ENCODE data around the gene SSTR3. TPM values are rescaled to one million over a fixed set of nuclear protein-coding genes. Genes with fewer than 3 reads are reported as not detected.

Gene SSTR3
- total and polyA plus RNA-seq, 2 of the 13 experiments (the other 11 are each of a cell fraction or from before 2014, with no cell fraction given): 0.08 to 0.64 TPM

DNA sequence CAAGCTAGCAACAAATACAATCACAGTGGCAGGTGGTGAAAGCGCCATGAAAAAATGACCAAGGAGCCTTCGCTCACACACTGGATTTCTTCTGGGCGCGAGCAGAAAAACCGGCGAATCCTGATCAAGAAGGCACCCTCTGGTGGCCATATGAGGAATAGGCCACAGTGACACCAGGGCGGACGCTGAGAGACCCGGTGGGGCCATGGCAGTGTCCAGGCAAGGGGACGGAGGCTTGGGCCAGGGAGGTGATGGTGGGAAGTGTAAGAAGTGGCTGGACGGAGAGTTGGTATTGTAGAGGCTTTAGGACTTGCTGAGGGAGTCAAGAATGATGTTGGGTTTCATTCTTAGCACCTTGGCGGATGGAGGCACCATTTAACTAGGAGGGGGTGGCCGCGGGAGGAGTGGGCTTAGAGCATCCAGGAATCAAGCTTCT is 48.6 kb upstream of the SSTR3 start:
- ChIA-PET POLR2A (no interaction called here), CTCF (ENCODE audit: low intra/inter-chr PET ratio, low total read pairs) (interaction anchor here (1.3 to 2.5 kb wide), 4 partner anchors 63 to 275 kb away, joined by 5 to 10 read pairs (median 6); no protein-coding TSS in a partner anchor)
- Histone ChIP-seq H3K4me2 (ENCODE audit: low read depth, low read length) (no peak overlapping the region), H3K27ac (ENCODE audit: extremely low read length, insufficient read depth, low read length) (no peak overlapping the region), H3K27me3 (ENCODE audit: control insufficient read depth in 1 of 2, insufficient read depth in 2 of 2, low read length in 2 of 2) (peaks cover 0 to 19% of the 10 kb centered on the region in 2 experiments; a peak in 3 of 5 replicates), H4K20me1 (ENCODE audit: insufficient read depth, low read length) (no peaks in the 10 kb centered on the region), H3K9ac (ENCODE audit: insufficient read depth, low read depth, low read length) (no peak overlapping the region), H3K4me1 (ENCODE audit: insufficient read depth, low read length) (no peaks in the 10 kb centered on the region), H3K4me3 (replicated peaks in 1 of 3; ENCODE audit: insufficient read depth in 1 of 3, low read depth in 2 of 3, low read length in 3 of 3) (no peak overlapping the region), H3K9me3 (ENCODE audit: low read length) (peaks cover 9% of the 10 kb centered on the region), H3K79me2 (ENCODE audit: insufficient read depth, low read length) (no peaks in the 10 kb centered on the region), H2AFZ (ENCODE audit: low read length) (no peak overlapping the region), H3K36me3 (replicated peaks in 1 of 2; ENCODE audit: control insufficient read depth in 1 of 2, insufficient read depth in 2 of 2, low read length in 2 of 2) (no peaks in the 10 kb centered on the region)
- 22% methylated on average over 14 of the region's 14 CpGs for WGBS (ENCODE audit: low lambda C conversion rate)
- FAIRE-seq (peak; percentile 64), DNase-seq (ENCODE audit: low spot score) (peak; percentile 25), ATAC-seq (peak; percentile 83)
- BruUV-seq (replicated peaks): no TSS peak
- in situ Hi-C loops (cut with HindIII; ENCODE audit: extremely low pct_ligation_motif_present, low pct_unique_long_range_greater_than_20kb): no loop called here
- intact Hi-C loops (cut with micrococcal nuclease; ENCODE audit: unreplicated experiment): loop anchor here (5.0 kb wide), 1 partner anchor 59 kb away; no protein-coding TSS in a partner anchor
- TF ChIP-seq KDM2A (CRISPR knock-in tag; IDR thresholded peaks at IDR 0.05; ENCODE audit: borderline replicate concordance, low read depth) (peak; percentile 51; the same call in 1 of the 2 replicates), TFE3 (CRISPR knock-in tag; IDR thresholded peaks at IDR 0.05) (no peak), ZNF709 (CRISPR knock-in tag; IDR thresholded peaks at IDR 0.05) (no peak), XRCC5 (optimal IDR thresholded peaks at IDR 0.05; ENCODE audit: low read length) (peak; percentile 86), ZFYVE20 (CRISPR knock-in tag; IDR thresholded peaks at IDR 0.05; ENCODE audit: borderline replicate concordance, low read depth) (no peak), ZNF382 (CRISPR knock-in tag; IDR thresholded peaks at IDR 0.05; ENCODE audit: borderline replicate concordance) (no peak), CTCF (CRISPR knock-in tag; IDR thresholded peaks at IDR 0.05) (peak; percentile 87), RAD21 (CRISPR knock-in tag; IDR thresholded peaks at IDR 0.05) (peak; percentile 15; the same call in 1 of the 2 replicates), ZNF275 (CRISPR knock-in tag; IDR thresholded peaks at IDR 0.05; ENCODE audit: borderline replicate concordance) (no peak), PAWR (CRISPR knock-in tag; IDR thresholded peaks at IDR 0.05; ENCODE audit: borderline replicate concordance) (no peak), HINFP (CRISPR knock-in tag; IDR thresholded peaks at IDR 0.05; ENCODE audit: low read depth) (0 out of 2 replicates have a peak, but pooled peaks have one; percentile 67), STAG1 (CRISPR knock-in tag; IDR thresholded peaks at IDR 0.05) (peak; percentile 74), ETV5 (CRISPR knock-in tag; IDR thresholded peaks at IDR 0.05; ENCODE audit: borderline replicate concordance) (0 out of 2 replicates have a peak, but pooled peaks have one; percentile 10), SMC3 (IDR thresholded peaks at IDR 0.05; ENCODE audit: low read length) (peak; percentile 61), BORCS8-MEF2B (CRISPR knock-in tag; IDR thresholded peaks at IDR 0.05) (peak; percentile 26; the same call in 1 of the 2 replicates)
- TF ChIP-seq, protein P1, sequence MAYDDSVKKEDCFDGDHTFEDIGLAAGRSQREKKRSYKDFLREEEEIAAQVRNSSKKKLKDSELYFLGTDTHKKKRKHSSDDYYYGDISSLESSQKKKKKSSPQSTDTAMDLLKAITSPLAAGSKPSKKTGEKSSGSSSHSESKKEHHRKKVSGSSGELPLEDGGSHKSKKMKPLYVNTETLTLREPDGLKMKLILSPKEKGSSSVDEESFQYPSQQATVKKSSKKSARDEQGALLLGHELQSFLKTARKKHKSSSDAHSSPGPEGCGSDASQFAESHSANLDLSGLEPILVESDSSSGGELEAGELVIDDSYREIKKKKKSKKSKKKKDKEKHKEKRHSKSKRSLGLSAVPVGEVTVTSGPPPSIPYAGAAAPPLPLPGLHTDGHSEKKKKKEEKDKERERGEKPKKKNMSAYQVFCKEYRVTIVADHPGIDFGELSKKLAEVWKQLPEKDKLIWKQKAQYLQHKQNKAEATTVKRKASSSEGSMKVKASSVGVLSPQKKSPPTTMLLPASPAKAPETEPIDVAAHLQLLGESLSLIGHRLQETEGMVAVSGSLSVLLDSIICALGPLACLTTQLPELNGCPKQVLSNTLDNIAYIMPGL (CRISPR knock-in tag; IDR thresholded peaks at IDR 0.05; ENCODE audit: borderline replicate concordance in 1 of 2, low read depth in 1 of 2): peak in 1 of 2 experiments; percentile 34; a peak in 1 of 4 replicates
